ENCODE data around the gene CTRB2. TPM values are rescaled to one million over a fixed set of nuclear protein-coding genes. Genes with fewer than 3 reads are reported as not detected.

The CTRB2 gene
- total RNA-seq, 1 donor from 2014 or later: not detected

DNA sequence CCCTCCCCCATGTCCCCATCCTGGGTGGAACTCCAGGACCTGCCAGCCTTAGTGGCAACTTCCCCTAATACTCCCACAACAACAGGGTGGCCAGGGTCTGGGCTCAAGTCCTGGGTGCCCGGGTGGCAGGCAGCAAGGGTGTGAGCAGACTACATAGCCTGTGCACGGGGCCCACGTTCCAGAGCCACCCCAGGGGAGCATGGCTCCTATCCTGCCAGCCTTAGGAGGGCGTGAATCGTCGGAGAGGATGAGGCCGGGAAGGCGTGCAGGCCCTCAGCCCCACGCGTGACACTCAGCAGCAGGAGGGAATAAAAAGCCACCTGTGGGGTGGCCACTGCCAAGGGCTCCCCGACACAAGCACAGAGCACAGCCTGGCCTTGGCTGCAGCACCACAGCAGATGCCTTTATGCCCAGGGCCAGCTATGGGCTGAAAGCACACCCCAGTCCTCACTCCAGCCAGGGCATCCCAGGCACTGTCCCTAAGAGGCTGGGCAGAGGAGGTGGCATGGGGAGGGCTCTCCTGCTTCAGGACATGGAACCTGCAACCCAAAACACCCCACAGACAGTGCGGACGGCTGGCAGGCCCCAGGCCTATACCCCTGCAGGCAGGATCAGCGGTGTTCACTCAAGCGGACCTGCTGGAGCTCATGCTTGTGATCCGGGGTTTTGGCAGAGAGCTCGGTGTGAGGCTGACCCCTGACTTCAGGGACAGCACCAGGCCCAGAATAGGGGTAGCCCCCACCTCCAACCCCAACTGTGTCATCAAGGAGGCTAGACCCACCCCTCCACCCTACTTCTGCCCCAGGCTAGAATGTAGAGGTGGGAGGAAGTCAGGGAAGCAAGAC is 41.8 kb upstream of the CTRB2 start:
- TF ChIP-seq, protein P1, sequence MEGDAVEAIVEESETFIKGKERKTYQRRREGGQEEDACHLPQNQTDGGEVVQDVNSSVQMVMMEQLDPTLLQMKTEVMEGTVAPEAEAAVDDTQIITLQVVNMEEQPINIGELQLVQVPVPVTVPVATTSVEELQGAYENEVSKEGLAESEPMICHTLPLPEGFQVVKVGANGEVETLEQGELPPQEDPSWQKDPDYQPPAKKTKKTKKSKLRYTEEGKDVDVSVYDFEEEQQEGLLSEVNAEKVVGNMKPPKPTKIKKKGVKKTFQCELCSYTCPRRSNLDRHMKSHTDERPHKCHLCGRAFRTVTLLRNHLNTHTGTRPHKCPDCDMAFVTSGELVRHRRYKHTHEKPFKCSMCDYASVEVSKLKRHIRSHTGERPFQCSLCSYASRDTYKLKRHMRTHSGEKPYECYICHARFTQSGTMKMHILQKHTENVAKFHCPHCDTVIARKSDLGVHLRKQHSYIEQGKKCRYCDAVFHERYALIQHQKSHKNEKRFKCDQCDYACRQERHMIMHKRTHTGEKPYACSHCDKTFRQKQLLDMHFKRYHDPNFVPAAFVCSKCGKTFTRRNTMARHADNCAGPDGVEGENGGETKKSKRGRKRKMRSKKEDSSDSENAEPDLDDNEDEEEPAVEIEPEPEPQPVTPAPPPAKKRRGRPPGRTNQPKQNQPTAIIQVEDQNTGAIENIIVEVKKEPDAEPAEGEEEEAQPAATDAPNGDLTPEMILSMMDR (IDR thresholded peaks at IDR 0.05): no peak
- peaks cover 62 to 78% of the 10 kb centered on the region in 2 donors for H3K4me1 ChIP-seq
- intact Hi-C loops (cut with DNase I): no loop called here

DNA sequence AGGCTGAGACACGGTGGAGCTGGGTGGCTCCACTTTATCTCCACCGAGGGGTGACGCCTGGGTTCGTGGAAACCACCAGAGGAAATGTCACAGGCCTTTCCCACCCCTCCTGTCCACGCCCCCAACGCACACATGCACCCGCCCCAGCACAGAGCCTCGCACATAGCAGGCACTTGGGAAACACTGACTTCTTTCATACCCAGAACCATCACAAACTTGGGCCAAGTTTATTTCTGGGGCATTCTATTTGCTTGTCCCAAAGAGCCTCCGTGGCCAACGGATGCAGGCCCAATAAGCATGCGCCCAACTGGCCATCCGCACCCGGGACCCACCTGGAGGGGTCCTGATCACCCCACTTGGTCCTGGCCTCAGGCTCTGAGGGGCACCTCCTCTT is 41.2 kb upstream of the CTRB2 start:
- peak overlapping the region; percentile 41 to 69 for H3K4me3 ChIP-seq
- peaks cover 63 to 78% of the 10 kb centered on the region in 2 donors for H3K4me1 ChIP-seq
- TF ChIP-seq, protein P1 (IDR thresholded peaks at IDR 0.05): no peak
- H3K27ac ChIP-seq: peak overlapping the region; percentile 94 to 100
- no peak for DNase-seq (ENCODE audit: low spot score in 2 of 2)
- H3K9me3 ChIP-seq: no peaks in the 10 kb centered on the region
- intact Hi-C loops (cut with DNase I): no loop called here
- H3K27me3 ChIP-seq: no peaks in the 10 kb centered on the region
- peaks cover 0 to under 1% of the 10 kb centered on the region in 2 donors for H3K36me3 ChIP-seq

More for the DNA sequence above, 41.8 kb upstream of the CTRB2 start:
- no peak for DNase-seq (ENCODE audit: low spot score in 2 of 2)
- Histone ChIP-seq H3K4me3 (peak overlapping the region; percentile 41 to 69), H3K36me3 (no peaks in the 10 kb centered on the region), H3K27me3 (no peaks in the 10 kb centered on the region), H3K27ac (peak overlapping the region; percentile 94 to 100), H3K9me3 (no peaks in the 10 kb centered on the region)

DNA sequence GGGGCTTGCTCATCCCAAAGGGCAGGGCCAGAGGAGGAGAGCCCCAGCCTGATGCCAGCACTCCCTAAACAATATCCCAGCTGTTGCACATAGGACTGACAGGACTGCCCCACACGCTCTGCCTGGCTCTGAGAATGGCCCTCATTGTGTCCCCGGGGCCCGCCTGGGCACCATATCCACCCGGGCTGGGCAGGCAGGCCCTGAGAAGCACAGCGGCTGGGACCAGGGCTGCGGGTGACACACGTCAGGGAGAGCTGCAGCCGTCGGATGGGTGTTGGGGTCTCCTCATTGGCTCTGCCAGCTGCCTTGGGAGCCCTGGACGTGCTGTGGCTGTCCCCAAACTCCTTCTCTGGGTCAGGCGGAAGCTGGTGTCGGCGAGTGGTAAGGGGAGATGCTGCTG is 40.3 kb upstream of the CTRB2 start:
- intact Hi-C loops (cut with DNase I): no loop called here
- no peaks in the 10 kb centered on the region for H3K27me3 ChIP-seq
- TF ChIP-seq, protein P1 (IDR thresholded peaks at IDR 0.05): no peak
- peaks cover 57 to 78% of the 10 kb centered on the region in 2 donors for H3K4me1 ChIP-seq
- H3K27ac ChIP-seq: peak overlapping the region; percentile 94 to 100
- H3K36me3 ChIP-seq: peaks cover 4 to 9% of the 10 kb centered on the region in 2 donors
- H3K4me3 ChIP-seq: peak overlapping the region; percentile 41 to 69
- no peak for DNase-seq (ENCODE audit: low spot score in 2 of 2)
- H3K9me3 ChIP-seq: no peaks in the 10 kb centered on the region

DNA sequence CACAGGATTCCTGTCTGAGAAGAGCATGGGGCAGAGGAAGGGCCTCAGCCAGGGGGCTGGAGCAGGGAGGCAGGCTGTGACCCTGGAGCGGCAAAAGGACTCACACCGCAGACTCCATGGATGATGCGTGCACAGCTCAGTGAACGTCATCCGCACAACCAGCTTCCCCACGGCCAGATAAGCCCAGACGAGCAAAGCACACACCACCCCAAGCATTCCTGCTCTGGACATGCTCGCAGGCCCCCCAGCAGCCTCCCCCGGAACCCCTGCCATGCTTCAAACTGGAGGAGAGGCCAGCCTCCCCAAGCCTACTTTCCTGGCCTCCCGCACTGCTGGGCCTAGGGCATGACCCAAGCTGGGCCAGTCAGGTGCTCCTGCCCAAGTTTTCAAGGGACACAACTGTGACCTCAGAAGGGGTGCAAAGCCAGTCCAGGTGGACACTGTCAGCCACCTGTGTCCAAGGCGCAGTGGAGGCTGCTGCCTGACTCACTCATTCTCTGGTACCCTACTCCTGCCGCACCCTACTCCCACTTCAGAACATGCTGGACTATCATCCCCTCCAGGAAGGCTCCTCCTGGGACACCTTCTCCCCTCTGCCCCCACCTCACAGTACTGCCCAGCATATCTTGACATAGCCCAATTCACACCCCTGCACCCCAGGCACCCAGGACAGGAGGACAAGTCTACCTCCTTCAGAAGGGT is 39.7 kb upstream of the CTRB2 start:
- Histone ChIP-seq H3K4me3 (peak overlapping the region in 1 of 2 donors; percentile 69), H3K36me3 (peaks cover 9 to 15% of the 10 kb centered on the region in 2 donors), H3K27ac (peak overlapping the region; percentile 94 to 100), H3K27me3 (no peaks in the 10 kb centered on the region), H3K4me1 (peaks cover 51 to 79% of the 10 kb centered on the region in 2 donors), H3K9me3 (no peaks in the 10 kb centered on the region)
- DNase-seq (ENCODE audit: low spot score in 2 of 2): no peak
- TF ChIP-seq, protein P1 (IDR thresholded peaks at IDR 0.05): no peak
- intact Hi-C loops (cut with DNase I): no loop called here

DNA sequence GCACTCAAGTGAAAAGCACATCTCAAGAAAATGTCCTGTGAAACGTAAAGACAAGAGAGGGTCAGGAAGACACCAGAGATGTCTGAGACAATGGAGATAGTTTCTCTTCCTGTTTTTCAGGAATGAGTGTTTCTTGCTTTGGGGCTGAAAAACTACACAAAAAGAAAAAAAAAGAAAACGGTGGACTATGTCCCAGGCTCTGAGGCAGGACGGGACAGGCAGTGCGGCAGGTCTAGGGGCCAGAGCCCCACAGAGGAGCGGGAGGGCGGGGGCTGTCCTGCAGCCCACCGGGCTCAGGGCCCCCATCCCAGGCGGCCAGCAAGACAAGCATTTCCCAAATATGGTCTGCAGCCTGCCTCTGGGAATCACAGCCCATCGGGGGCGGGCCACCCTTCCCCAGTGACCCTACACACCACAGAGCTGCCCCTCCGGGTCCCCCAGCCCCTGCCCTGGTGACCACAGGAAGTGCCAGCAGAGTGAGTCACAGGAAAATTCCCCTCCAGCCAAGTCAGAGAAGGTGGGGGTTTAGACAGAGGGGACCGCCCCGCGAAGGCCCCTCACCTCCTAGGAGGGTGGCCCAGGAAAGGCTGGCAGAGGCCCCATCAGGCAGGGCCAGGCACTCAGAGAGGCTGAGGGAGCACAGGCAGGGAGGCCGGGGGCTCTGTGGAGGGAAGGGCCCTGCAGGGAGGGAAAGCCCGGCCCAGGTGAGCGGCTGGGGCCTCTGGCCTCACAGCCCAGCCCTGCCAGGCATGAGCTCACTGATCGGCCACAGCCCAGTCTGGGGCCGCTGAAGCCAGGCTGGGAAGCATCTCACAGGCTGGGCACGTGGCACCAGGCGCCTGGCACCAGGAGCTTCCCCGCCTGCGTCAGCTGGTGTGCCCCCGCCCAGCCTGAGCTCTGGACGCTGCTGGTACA is 38.1 kb upstream of the CTRB2 start:
- Histone ChIP-seq H3K9me3 (no peaks in the 10 kb centered on the region), H3K36me3 (peaks cover 12 to 30% of the 10 kb centered on the region in 2 donors), H3K4me1 (peaks cover 51 to 95% of the 10 kb centered on the region in 2 donors), H3K4me3 (peak overlapping the region; percentile 5 to 40), H3K27me3 (no peaks in the 10 kb centered on the region), H3K27ac (peak overlapping the region; percentile 94 to 100)
- TF ChIP-seq, protein P1 (IDR thresholded peaks at IDR 0.05): no peak
- intact Hi-C loops (cut with DNase I): loop anchor here (2.0 kb wide), 1 partner anchor 60 kb away; no protein-coding TSS in a partner anchor
- DNase-seq (ENCODE audit: low spot score in 2 of 2): peak; percentile 88 to 98
